Astrocyte of the cerebellum (primary cell): ENCODE results near the gene RNF148.

ENCODE experiments used
- DNase-seq: peaks from one replicate; pipeline ENCODE4 v3.0.0-alpha.2; 2011; ENCODE audit warnings: low read depth
- H3K4me3 ChIP-seq: 2 replicates; pipeline ENCODE4 v1.5.1; 2011; ENCODE audit warnings: mild to moderate bottlenecking, low read depth, low read length, moderate library complexity
- in situ Hi-C: cut with HindIII; loops from 2 replicates; pipeline ENCODE4 v1.10.0; 2017; ENCODE audit warnings: low sequenced_read_pairs
- TF ChIP-seq, protein P1 (sequence below): IDR thresholded peaks from 2 replicates; pipeline ENCODE4 v1.5.1; 2012; ENCODE audit warnings: low read length, low read depth, moderate library complexity, mild to moderate bottlenecking; ENCODE audit errors: missing control alignments

Gene RNF148

GRCh38 chr7:122692769-122693309 is 9.9 kb downstream of the RNF148 start:
- in situ Hi-C loops, result no loop called here
- TF ChIP-seq, protein P1, sequence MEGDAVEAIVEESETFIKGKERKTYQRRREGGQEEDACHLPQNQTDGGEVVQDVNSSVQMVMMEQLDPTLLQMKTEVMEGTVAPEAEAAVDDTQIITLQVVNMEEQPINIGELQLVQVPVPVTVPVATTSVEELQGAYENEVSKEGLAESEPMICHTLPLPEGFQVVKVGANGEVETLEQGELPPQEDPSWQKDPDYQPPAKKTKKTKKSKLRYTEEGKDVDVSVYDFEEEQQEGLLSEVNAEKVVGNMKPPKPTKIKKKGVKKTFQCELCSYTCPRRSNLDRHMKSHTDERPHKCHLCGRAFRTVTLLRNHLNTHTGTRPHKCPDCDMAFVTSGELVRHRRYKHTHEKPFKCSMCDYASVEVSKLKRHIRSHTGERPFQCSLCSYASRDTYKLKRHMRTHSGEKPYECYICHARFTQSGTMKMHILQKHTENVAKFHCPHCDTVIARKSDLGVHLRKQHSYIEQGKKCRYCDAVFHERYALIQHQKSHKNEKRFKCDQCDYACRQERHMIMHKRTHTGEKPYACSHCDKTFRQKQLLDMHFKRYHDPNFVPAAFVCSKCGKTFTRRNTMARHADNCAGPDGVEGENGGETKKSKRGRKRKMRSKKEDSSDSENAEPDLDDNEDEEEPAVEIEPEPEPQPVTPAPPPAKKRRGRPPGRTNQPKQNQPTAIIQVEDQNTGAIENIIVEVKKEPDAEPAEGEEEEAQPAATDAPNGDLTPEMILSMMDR, result no peak
- H3K4me3 ChIP-seq, result no peak overlapping the region
- no peak for DNase-seq

DNA sequence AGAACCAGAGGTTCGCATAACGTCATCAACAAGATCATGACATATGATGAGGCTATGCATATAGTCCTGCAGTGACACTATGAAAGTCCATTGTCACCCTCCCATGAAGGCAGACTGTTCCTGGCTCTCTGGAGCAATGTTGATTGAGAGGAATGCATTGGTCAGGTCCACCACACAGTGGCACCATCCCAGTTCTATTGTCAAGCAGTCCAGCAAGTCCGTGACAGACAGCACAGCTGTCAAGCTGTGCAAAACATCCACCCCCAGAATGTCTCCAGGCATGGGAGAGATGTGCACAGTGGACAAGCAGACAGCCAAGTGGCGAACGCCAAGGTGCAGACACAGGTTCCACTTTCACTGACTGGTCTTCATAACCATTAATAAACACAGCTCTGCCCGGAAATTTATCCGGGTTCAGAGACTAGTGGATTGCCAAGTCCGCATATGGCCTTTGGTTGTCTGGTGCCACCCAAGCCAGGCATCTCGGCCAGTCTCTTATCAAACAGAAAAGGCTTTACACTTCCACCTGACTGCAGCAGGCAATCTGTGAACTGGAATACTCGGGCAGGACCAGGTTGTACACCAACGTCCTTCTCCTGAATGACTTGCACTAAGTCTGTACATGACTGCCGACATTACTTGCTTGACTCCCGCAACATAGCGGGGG is 11.0 kb downstream of the RNF148 start:
- TF ChIP-seq, protein P1, result no peak
- no peak for DNase-seq
- H3K4me3 ChIP-seq, result no peak overlapping the region
- in situ Hi-C loops, result no loop called here

GRCh38 chr7:122689346-122690109 is 13.2 kb downstream of the RNF148 start:
- no peak overlapping the region for H3K4me3 ChIP-seq
- no peak for DNase-seq
- TF ChIP-seq, protein P1, result no peak
- in situ Hi-C loops, result no loop called here

DNA sequence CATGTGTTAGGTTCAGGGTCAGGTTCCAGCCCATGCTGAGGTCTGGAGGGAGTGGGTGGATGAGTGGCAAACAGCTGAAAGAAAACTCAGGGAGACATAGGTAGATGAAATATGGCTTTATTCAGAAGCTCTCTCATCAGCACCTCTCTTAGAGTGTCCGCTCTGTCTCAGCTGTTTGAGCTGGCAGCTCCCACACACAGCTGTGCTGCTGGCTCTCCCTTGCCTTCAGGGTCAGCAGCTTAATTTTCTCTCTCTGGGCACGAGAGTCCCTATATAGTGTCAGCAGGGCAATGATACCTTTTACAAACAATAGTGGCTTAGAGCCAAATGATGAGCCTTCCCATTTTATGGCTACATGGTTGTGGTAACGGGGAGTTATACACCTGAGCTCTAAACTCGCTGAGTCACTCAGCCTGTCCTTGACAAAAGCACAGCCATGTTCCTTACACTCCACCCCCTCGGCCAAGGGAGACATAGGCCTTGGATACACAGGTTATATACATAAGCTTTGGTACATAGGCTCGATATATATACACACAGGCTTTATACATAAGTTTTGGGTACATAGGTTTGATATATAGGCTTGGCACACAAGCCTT is 14.2 kb downstream of the RNF148 start:
- TF ChIP-seq, protein P1, result no peak
- H3K4me3 ChIP-seq, result no peak overlapping the region
- no peak for DNase-seq
- in situ Hi-C loops, result no loop called here

- H3K4me3 ChIP-seq, result no peak overlapping the region
- TF ChIP-seq, protein P1, result no peak
- no peak for DNase-seq
- in situ Hi-C loops, result no loop called here
These were observed 16.3 kb downstream of the RNF148 start for GRCh38 chr7:122686360-122686878.

GRCh38 chr7:122684504-122684903 is 18.2 kb downstream of the RNF148 start:
- H3K4me3 ChIP-seq, result no peak overlapping the region
- in situ Hi-C loops, result no loop called here

More at GRCh38 chr7:122684504-122684903, 18.2 kb downstream of the RNF148 start:
- TF ChIP-seq, protein P1, result no peak
- no peak for DNase-seq
